ENCODE measurements around the gene LTBR. TPM values are rescaled to one million over a fixed set of nuclear protein-coding genes. Genes with fewer than 3 reads are reported as not detected.

LTBR gene
- 25.7 and 32.7 TPM in 2 replicates for total RNA-seq

GRCh38 chr12:6383572-6384498 lies at the start of gene LTBR:
Gene LTBR, plus strand, starts transcription at chr12:6384162. Its CDS starts 197 bp downstream, at chr12:6384359.

GRCh38 chr12:6341417-6342139 lies 42.4 kb upstream of the LTBR start, which contains the start of gene TNFRSF1A:
Gene TNFRSF1A, minus strand, starts transcription at chr12:6342076. Its CDS starts 262 bp downstream, at chr12:6341814.

GRCh38 chr12:6375269-6376078 lies 8.5 kb upstream of the LTBR start, which contains the start of gene SCNN1A:
Gene SCNN1A, minus strand, starts transcription at chr12:6375563. Its CDS starts 780 bp downstream, at chr12:6374783.

Other genes with a start within 250 kb of the LTBR start
- gene CD9, start 183.8 kb upstream of the LTBR start, total RNA-seq = 973 and 1,061 TPM in 2 replicates
- gene PLEKHG6, start 73.5 kb upstream of the LTBR start, total RNA-seq = not detected in 2 replicates
- 36.5 and 44.5 TPM in 2 replicates for gene TNFRSF1A, start 42.1 kb upstream of the LTBR start, total RNA-seq
- gene SCNN1A, start 8.6 kb upstream of the LTBR start, total RNA-seq = under 0.01 TPM in 1 of 2 replicates, not detected in the other
- not detected in 2 replicates for gene CD27, start 60.8 kb downstream of the LTBR start, total RNA-seq
- 3.9 and 6.8 TPM in 2 replicates for gene TAPBPL, start 67.9 kb downstream of the LTBR start, total RNA-seq
- 2.3 and 2.7 TPM in 2 replicates for gene VAMP1, start 86.5 kb downstream of the LTBR start, total RNA-seq
- 109 and 117 TPM in 2 replicates for gene MRPL51, start 109.1 kb downstream of the LTBR start, total RNA-seq
- 44.8 and 62.3 TPM in 2 replicates for gene NCAPD2, start 109.9 kb downstream of the LTBR start, total RNA-seq
- 4,775 and 7,237 TPM in 2 replicates for gene GAPDH, start 150.4 kb downstream of the LTBR start, total RNA-seq
- 7.6 and 7.8 TPM in 2 replicates for gene IFFO1, start 171.9 kb downstream of the LTBR start, total RNA-seq
- gene NOP2, start 184.1 kb downstream of the LTBR start, total RNA-seq = 21.4 and 33.9 TPM in 2 replicates
- 143 and 200 TPM in 2 replicates for gene CHD4, start 223.2 kb downstream of the LTBR start, total RNA-seq

Measured in epithelial cell of umbilical artery (primary cell).